SK-N-SH (cell line): ENCODE results near the gene TRIM66. TPM values are rescaled to one million over a fixed set of nuclear protein-coding genes. Genes with fewer than 3 reads are reported as not detected.

Experiments used
- CTCF ChIA-PET: fragments of 300-600, 350-600 bp; formaldehyde crosslinking; extraction: SDS; loops from one replicate; lab custom pipeline; 2021; lab: Yijun Ruan, JAX
- POLR2A ChIA-PET: fragments of 350-600 bp; sonication (Branson Sonifier 250); formaldehyde crosslinking; extraction: SDS; loops from one replicate; lab custom pipeline; 2020; ENCODE audit warnings: antibody characterized with exemption, inconsistent platforms; lab: Yijun Ruan, JAX
- DNase-seq: peaks from one replicate; pipeline ENCODE4 v3.0.0; 2012
- H2AFZ ChIP-seq: fragments of 200-600 bp; sonication (generic); 2 replicates; pipeline ENCODE4 v1.8.1; 2016; ENCODE audit warnings: antibody characterized with exemption, mild to moderate bottlenecking, low read depth
- H3F3A ChIP-seq: fragments of 200-600 bp; sonication (generic); replicated peaks from 2 replicates; pipeline ENCODE3; 2016; ENCODE audit warnings: antibody characterized with exemption, mild to moderate bottlenecking; ENCODE audit not compliant: insufficient read depth
- H3K27ac ChIP-seq, 2 experiments: fragments of 200-500 bp in 1 of 2; fragments of 200-600 bp in 1 of 2; sonication (Bioruptor generic) in 1 of 2; sonication (generic), shearing (Covaris generic) in 1 of 2; 2 replicates each; pipeline versions ENCODE4 v1.5.1 to v1.6.1; 2014 to 2016; ENCODE audit warnings: low read depth in 2 of 2, inconsistent platforms in 1 of 2, low read length in 1 of 2, mild to moderate bottlenecking in 1 of 2, mixed read lengths in 1 of 2
- H3K27me3 ChIP-seq: fragments of 200-600 bp; sonication (generic), shearing (Covaris generic); 2 replicates; pipeline ENCODE4 v1.6.1; 2016; ENCODE audit warnings: mixed run types; ENCODE audit not compliant: insufficient read depth
- H3K36me3 ChIP-seq, 2 experiments: fragments of 200-500 bp in 1 of 2; fragments of 200-600 bp in 1 of 2; sonication (Bioruptor generic) in 1 of 2; sonication (generic) in 1 of 2; replicated peaks in 1 of 2; 2 replicates each; pipeline versions ENCODE3 to v1.5.1; 2014 to 2016; ENCODE audit warnings: low read length in 1 of 2, mild to moderate bottlenecking in 1 of 2; ENCODE audit not compliant: insufficient read depth in 2 of 2, control insufficient read depth in 1 of 2
- H3K4me1 ChIP-seq, 2 experiments: fragments of 200-500 bp in 1 of 2; fragments of 200-600 bp in 1 of 2; sonication (Bioruptor generic) in 1 of 2; sonication (generic), shearing (Covaris generic) in 1 of 2; 2 replicates each; pipeline versions ENCODE4 v1.5.1 to v1.6.1; 2014 to 2016; ENCODE audit warnings: low read depth in 1 of 2, low read length in 1 of 2, mixed run types in 1 of 2; ENCODE audit not compliant: insufficient read depth in 2 of 2, control insufficient read depth in 1 of 2
- H3K4me2 ChIP-seq: fragments of 200-600 bp; sonication (generic), shearing (Covaris generic); 2 replicates; pipeline ENCODE4 v1.6.1; 2017; ENCODE audit warnings: mixed run types
- H3K4me3 ChIP-seq, 2 experiments: fragments of 200-500 bp in 1 of 2; fragments of 200-600 bp in 1 of 2; sonication (Bioruptor generic) in 1 of 2; sonication (generic), shearing (Covaris generic) in 1 of 2; 2 replicates each; pipeline versions ENCODE4 v1.5.1 to v1.8.1; 2014 to 2016; ENCODE audit warnings: low read depth in 2 of 2, inconsistent platforms in 1 of 2, low read length in 1 of 2, mild to moderate bottlenecking in 1 of 2, mixed read lengths in 1 of 2, moderate library complexity in 1 of 2
- H3K79me2 ChIP-seq: fragments of 200-600 bp; sonication (generic); 2 replicates; pipeline ENCODE4 v1.8.1; 2017; ENCODE audit warnings: mild to moderate bottlenecking; ENCODE audit not compliant: insufficient read depth
- H3K9ac ChIP-seq: fragments of 200-600 bp; sonication (generic); 2 replicates; pipeline ENCODE4 v1.6.1; 2017; ENCODE audit warnings: mixed run types
- H3K9me2 ChIP-seq: fragments of 200-600 bp; sonication (generic); 2 replicates; pipeline ENCODE4 v1.6.1; 2017; ENCODE audit warnings: mixed run types
- H3K9me3 ChIP-seq: fragments of 200-600 bp; sonication (generic); 2 replicates; pipeline ENCODE4 v1.6.1; 2017; ENCODE audit warnings: mixed run types, mild to moderate bottlenecking, moderate library complexity
- H4K20me1 ChIP-seq: fragments of 200-600 bp; sonication (generic); 2 replicates; pipeline ENCODE4 v1.6.1; 2017; ENCODE audit warnings: mild to moderate bottlenecking, mixed run types; ENCODE audit not compliant: insufficient read depth
- CHD2 ChIP-seq: fragments of 150-350 bp; IDR thresholded peaks from 2 replicates; pipeline ENCODE4 v1.6.1; 2018; ENCODE audit warnings: low read length; ENCODE audit not compliant: partially characterized antibody
- ELF1 ChIP-seq: IDR thresholded peaks from 2 replicates; pipeline ENCODE4 v1.4.0; 2012
- GATA2 ChIP-seq: sonication (generic); formaldehyde crosslinking; IDR thresholded peaks from 2 replicates; pipeline ENCODE4 v1.5.0; 2020; ENCODE audit warnings: mild to moderate bottlenecking, missing genetic modification reagents
- NFIC ChIP-seq: IDR thresholded peaks from 2 replicates; pipeline ENCODE4 v1.4.0; 2012; ENCODE audit warnings: borderline replicate concordance
- RAD21 ChIP-seq: IDR thresholded peaks from 2 replicates; pipeline ENCODE4 v1.6.1; 2012; ENCODE audit warnings: mild to moderate bottlenecking, low read length
- RFX5 ChIP-seq: IDR thresholded peaks from 2 replicates; pipeline ENCODE4 v1.6.1; 2012; ENCODE audit warnings: mild to moderate bottlenecking, improper control_type of control experiment, low read length
- TAF1 ChIP-seq: IDR thresholded peaks from 2 replicates; pipeline ENCODE4 v1.6.1; 2012; ENCODE audit warnings: low read depth, mild to moderate bottlenecking, low read length, moderate library complexity, borderline replicate concordance
- TCF12 ChIP-seq: IDR thresholded peaks from 2 replicates; pipeline ENCODE4 v1.4.0; 2012
- TEAD4 ChIP-seq: IDR thresholded peaks from 2 replicates; pipeline ENCODE4 v1.4.0; 2012; ENCODE audit warnings: mild to moderate bottlenecking, borderline replicate concordance; ENCODE audit not compliant: insufficient read depth
- whole genome bisulfite sequencing: methylation state at CpG from one replicate; pipeline ENCODE4 v1.1.6; 2017; ENCODE audit warnings: low lambda C conversion rate; 5-methylcytosine and 5-hydroxymethylcytosine counted together
- polyA plus RNA-seq, 3 experiments: library from polyadenylated mRNA; depleted of rRNA; stranded (reverse); fragments of >200 nt; gene quantifications; 2 replicates each; pipeline ENCODE4 v1.2.3, GENCODE V29; 2012
- TF ChIP-seq, protein P1 (sequence below): fragments of 150-350 bp; IDR thresholded peaks from 2 replicates; pipeline ENCODE4 v1.6.1; 2016; ENCODE audit warnings: mild to moderate bottlenecking, low read depth, low read length
- TF ChIP-seq, protein P2 (sequence below): fragments of 150-350 bp; IDR thresholded peaks from 2 replicates; pipeline ENCODE4 v1.6.1; 2017; ENCODE audit warnings: antibody characterized with exemption, low read length, low read depth, borderline replicate concordance
- TF ChIP-seq, protein P3 (sequence below): IDR thresholded peaks from 2 replicates; pipeline ENCODE4 v1.4.0; 2012; ENCODE audit warnings: low read depth, borderline replicate concordance
- TF ChIP-seq, protein P4 (sequence below): IDR thresholded peaks from 2 replicates; pipeline ENCODE4 v1.6.1; 2012; ENCODE audit warnings: mild to moderate bottlenecking, low read depth, low read length, moderate library complexity
- TF ChIP-seq, protein P5 (sequence below): fragments of 200-600 bp; sonication (generic); IDR thresholded peaks from 2 replicates; pipeline ENCODE4 v1.6.1; 2017; ENCODE audit warnings: antibody characterized with exemption, mild to moderate bottlenecking, moderate library complexity
- TF ChIP-seq, protein P6 (sequence below): IDR thresholded peaks from 2 replicates; pipeline ENCODE4; 2012

Gene TRIM66
- polyA plus RNA-seq, 1 of the 3 experiments (the other 2 are of a cell fraction) = 6.4 TPM

DNA sequence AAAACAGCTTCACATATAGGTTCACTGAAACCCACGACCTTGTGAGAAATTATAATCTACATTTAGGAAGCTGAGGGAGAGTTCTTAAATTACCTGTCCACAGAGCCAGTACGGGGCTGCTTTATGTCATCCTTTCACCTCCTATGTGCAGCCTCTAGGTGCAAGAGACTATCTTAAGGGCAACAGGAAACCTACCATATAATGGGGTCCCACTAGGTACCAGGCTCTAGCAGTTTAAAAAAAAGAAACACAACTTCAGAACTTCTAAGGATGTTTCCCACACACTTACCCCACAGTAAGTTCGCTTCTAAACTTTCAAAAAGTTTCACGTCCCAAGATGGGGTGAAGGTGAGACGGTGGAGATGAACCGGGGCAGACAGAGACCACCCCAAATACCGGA lies 89.0 kb downstream of the TRIM66 start:
- no peaks in the 10 kb centered on the region for H3K79me2 ChIP-seq
- peaks cover 0 to 5% of the 10 kb centered on the region in 2 experiments; a peak in 1 of 4 replicates for H3K4me1 ChIP-seq
- no peak overlapping the region for H3K27ac ChIP-seq
- peak; percentile 16 for DNase-seq
- H3K9me3 ChIP-seq = no peaks in the 10 kb centered on the region
- H3K4me2 ChIP-seq = peak overlapping the region; percentile 93
- H3K36me3 ChIP-seq = peaks cover 0 to 4% of the 10 kb centered on the region in 2 experiments
- WGBS = 47% methylated on average over 7 of the region's 7 CpGs
- no peaks in the 10 kb centered on the region for H4K20me1 ChIP-seq
- ChIA-PET CTCF (interaction anchor here (1.0 kb wide), 2 partner anchors 27 to 374 kb away, joined by 3 read pairs; no protein-coding TSS in a partner anchor), POLR2A (no interaction called here)
- no peaks in the 10 kb centered on the region for H3K27me3 ChIP-seq
- H3K9me2 ChIP-seq = no peaks in the 10 kb centered on the region
- peak overlapping the region; percentile 99 for H2AFZ ChIP-seq
- peak overlapping the region; percentile 78 to 82 for H3K4me3 ChIP-seq
- peak overlapping the region; percentile 65; the same call in 1 of the 2 replicates for H3K9ac ChIP-seq
- TF ChIP-seq, protein P1, sequence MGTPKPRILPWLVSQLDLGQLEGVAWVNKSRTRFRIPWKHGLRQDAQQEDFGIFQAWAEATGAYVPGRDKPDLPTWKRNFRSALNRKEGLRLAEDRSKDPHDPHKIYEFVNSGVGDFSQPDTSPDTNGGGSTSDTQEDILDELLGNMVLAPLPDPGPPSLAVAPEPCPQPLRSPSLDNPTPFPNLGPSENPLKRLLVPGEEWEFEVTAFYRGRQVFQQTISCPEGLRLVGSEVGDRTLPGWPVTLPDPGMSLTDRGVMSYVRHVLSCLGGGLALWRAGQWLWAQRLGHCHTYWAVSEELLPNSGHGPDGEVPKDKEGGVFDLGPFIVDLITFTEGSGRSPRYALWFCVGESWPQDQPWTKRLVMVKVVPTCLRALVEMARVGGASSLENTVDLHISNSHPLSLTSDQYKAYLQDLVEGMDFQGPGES = no peak
- no peak for TF ChIP-seq RAD21
- no peak for TF ChIP-seq TCF12
- TF ChIP-seq, protein P2, sequence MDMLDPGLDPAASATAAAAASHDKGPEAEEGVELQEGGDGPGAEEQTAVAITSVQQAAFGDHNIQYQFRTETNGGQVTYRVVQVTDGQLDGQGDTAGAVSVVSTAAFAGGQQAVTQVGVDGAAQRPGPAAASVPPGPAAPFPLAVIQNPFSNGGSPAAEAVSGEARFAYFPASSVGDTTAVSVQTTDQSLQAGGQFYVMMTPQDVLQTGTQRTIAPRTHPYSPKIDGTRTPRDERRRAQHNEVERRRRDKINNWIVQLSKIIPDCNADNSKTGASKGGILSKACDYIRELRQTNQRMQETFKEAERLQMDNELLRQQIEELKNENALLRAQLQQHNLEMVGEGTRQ = no peak
- no peak for TF ChIP-seq NFIC
- TF ChIP-seq, protein P3, sequence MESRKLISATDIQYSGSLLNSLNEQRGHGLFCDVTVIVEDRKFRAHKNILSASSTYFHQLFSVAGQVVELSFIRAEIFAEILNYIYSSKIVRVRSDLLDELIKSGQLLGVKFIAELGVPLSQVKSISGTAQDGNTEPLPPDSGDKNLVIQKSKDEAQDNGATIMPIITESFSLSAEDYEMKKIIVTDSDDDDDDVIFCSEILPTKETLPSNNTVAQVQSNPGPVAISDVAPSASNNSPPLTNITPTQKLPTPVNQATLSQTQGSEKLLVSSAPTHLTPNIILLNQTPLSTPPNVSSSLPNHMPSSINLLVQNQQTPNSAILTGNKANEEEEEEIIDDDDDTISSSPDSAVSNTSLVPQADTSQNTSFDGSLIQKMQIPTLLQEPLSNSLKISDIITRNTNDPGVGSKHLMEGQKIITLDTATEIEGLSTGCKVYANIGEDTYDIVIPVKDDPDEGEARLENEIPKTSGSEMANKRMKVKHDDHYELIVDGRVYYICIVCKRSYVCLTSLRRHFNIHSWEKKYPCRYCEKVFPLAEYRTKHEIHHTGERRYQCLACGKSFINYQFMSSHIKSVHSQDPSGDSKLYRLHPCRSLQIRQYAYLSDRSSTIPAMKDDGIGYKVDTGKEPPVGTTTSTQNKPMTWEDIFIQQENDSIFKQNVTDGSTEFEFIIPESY = no peak
- TF ChIP-seq ELF1 = no peak
- TF ChIP-seq, protein P4, sequence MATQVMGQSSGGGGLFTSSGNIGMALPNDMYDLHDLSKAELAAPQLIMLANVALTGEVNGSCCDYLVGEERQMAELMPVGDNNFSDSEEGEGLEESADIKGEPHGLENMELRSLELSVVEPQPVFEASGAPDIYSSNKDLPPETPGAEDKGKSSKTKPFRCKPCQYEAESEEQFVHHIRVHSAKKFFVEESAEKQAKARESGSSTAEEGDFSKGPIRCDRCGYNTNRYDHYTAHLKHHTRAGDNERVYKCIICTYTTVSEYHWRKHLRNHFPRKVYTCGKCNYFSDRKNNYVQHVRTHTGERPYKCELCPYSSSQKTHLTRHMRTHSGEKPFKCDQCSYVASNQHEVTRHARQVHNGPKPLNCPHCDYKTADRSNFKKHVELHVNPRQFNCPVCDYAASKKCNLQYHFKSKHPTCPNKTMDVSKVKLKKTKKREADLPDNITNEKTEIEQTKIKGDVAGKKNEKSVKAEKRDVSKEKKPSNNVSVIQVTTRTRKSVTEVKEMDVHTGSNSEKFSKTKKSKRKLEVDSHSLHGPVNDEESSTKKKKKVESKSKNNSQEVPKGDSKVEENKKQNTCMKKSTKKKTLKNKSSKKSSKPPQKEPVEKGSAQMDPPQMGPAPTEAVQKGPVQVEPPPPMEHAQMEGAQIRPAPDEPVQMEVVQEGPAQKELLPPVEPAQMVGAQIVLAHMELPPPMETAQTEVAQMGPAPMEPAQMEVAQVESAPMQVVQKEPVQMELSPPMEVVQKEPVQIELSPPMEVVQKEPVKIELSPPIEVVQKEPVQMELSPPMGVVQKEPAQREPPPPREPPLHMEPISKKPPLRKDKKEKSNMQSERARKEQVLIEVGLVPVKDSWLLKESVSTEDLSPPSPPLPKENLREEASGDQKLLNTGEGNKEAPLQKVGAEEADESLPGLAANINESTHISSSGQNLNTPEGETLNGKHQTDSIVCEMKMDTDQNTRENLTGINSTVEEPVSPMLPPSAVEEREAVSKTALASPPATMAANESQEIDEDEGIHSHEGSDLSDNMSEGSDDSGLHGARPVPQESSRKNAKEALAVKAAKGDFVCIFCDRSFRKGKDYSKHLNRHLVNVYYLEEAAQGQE = no peak
- no peaks in the 10 kb centered on the region for H3F3A ChIP-seq

DNA sequence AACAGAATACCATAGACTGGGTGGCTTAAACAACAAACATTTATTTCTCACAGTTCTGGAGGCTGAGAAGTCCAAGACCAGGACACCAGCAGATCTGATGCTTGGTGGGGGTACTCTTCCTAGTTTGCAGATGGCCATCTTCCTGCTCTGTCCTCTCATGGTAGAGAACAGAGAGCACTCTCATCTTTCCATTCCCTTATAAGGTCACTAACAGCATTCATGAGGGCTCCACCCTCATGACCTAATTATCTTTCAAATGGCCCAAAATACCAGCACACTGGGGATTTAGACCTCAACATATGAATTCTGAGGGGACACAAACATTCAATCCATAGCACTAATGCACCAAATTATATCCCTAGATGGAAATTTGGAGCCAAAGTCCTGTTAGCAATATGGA lies 94.5 kb downstream of the TRIM66 start:
- POLR2A ChIA-PET = no interaction called here
- CTCF ChIA-PET = interaction anchor here (1.2 kb wide), 1 partner anchor 21 kb away, joined by 3 read pairs; no protein-coding TSS in a partner anchor
- TF ChIP-seq RFX5 (no peak), CHD2 (no peak), GATA2 (no peak), TAF1 (no peak), TEAD4 (no peak)
- TF ChIP-seq, protein P5, sequence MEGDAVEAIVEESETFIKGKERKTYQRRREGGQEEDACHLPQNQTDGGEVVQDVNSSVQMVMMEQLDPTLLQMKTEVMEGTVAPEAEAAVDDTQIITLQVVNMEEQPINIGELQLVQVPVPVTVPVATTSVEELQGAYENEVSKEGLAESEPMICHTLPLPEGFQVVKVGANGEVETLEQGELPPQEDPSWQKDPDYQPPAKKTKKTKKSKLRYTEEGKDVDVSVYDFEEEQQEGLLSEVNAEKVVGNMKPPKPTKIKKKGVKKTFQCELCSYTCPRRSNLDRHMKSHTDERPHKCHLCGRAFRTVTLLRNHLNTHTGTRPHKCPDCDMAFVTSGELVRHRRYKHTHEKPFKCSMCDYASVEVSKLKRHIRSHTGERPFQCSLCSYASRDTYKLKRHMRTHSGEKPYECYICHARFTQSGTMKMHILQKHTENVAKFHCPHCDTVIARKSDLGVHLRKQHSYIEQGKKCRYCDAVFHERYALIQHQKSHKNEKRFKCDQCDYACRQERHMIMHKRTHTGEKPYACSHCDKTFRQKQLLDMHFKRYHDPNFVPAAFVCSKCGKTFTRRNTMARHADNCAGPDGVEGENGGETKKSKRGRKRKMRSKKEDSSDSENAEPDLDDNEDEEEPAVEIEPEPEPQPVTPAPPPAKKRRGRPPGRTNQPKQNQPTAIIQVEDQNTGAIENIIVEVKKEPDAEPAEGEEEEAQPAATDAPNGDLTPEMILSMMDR = no peak
- TF ChIP-seq, protein P6, sequence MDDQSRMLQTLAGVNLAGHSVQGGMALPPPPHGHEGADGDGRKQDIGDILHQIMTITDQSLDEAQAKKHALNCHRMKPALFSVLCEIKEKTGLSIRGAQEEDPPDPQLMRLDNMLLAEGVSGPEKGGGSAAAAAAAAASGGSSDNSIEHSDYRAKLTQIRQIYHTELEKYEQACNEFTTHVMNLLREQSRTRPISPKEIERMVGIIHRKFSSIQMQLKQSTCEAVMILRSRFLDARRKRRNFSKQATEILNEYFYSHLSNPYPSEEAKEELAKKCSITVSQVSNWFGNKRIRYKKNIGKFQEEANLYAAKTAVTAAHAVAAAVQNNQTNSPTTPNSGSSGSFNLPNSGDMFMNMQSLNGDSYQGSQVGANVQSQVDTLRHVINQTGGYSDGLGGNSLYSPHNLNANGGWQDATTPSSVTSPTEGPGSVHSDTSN = no peak
- TF ChIP-seq, protein P1 = no peak

More for the DNA sequence above, 94.5 kb downstream of the TRIM66 start:
- DNase-seq = no peak
- Histone ChIP-seq H3K79me2 (no peaks in the 10 kb centered on the region), H2AFZ (no peak overlapping the region), H3K9ac (no peak overlapping the region), H3F3A (peaks cover 14% of the 10 kb centered on the region), H3K36me3 (peaks cover 0 to 4% of the 10 kb centered on the region in 2 experiments), H3K4me3 (no peak overlapping the region), H3K27me3 (no peaks in the 10 kb centered on the region), H3K9me3 (no peaks in the 10 kb centered on the region), H3K4me1 (peaks cover 6% of the 10 kb centered on the region in 2 experiments; a peak in 2 of 4 replicates), H3K4me2 (no peak overlapping the region), H3K9me2 (no peaks in the 10 kb centered on the region), H4K20me1 (no peaks in the 10 kb centered on the region), H3K27ac (no peak overlapping the region)
